ENCODE data around the gene RIPOR2.

GRCh38 chr6:24967211-24967610 is 31.5 kb upstream of the RIPOR2 start:
- TF ChIP-seq CTCF (conservative IDR thresholded peaks at IDR 0.05 in 1 of 2, IDR thresholded peaks at IDR 0.05 in 1 of 2; ENCODE audit: extremely low read depth in 1 of 2, insufficient read depth in 1 of 2, low read depth in 1 of 2, low read length in 2 of 2) (no peak), EZH2 (IDR thresholded peaks at IDR 0.05; ENCODE audit: borderline replicate concordance, low read length) (no peak)

All from mammary epithelial cell (primary cell).